ENCODE results near the gene DDO.

- no peak for TF ChIP-seq POLR2A (IDR thresholded peaks at IDR 0.05)
- TF ChIP-seq, protein P1, sequence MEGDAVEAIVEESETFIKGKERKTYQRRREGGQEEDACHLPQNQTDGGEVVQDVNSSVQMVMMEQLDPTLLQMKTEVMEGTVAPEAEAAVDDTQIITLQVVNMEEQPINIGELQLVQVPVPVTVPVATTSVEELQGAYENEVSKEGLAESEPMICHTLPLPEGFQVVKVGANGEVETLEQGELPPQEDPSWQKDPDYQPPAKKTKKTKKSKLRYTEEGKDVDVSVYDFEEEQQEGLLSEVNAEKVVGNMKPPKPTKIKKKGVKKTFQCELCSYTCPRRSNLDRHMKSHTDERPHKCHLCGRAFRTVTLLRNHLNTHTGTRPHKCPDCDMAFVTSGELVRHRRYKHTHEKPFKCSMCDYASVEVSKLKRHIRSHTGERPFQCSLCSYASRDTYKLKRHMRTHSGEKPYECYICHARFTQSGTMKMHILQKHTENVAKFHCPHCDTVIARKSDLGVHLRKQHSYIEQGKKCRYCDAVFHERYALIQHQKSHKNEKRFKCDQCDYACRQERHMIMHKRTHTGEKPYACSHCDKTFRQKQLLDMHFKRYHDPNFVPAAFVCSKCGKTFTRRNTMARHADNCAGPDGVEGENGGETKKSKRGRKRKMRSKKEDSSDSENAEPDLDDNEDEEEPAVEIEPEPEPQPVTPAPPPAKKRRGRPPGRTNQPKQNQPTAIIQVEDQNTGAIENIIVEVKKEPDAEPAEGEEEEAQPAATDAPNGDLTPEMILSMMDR (IDR thresholded peaks at IDR 0.05 in 4 of 5, conservative IDR thresholded peaks at IDR 0.05 in 1 of 5), result no peak
Observed at GRCh38 chr6:110357664-110358552, 57.5 kb downstream of the DDO start, which contains the start of gene METTL24.
